Osteoblast (primary cell): Measurements from ENCODE around the gene TOR4A. TPM values are rescaled to one million over a fixed set of nuclear protein-coding genes. Genes with fewer than 3 reads are reported as not detected.
"Not testable (repeated sequence)": the region's sequence is repeated elsewhere in the genome, so short reads cannot be mapped to it uniquely, and the experiment has no call there.

Source experiments
- DNase-seq: peaks from one replicate; pipeline ENCODE4 v3.0.0; 2011; ENCODE audit warnings: low spot score, mixed read lengths; ENCODE audit not compliant: insufficient read length; ENCODE audit errors: missing footprints
- H2AFZ ChIP-seq: 2 replicates; pipeline ENCODE4 v1.6.0; 2011; ENCODE audit warnings: mild to moderate bottlenecking, low read length
- H3K27ac ChIP-seq: 2 replicates; pipeline ENCODE4 v1.5.1; 2011; ENCODE audit warnings: mild to moderate bottlenecking, low read depth, low read length, moderate library complexity
- H3K27me3 ChIP-seq: 2 replicates; pipeline ENCODE4 v1.6.0; 2012; ENCODE audit warnings: mild to moderate bottlenecking, control low read depth, inconsistent platforms, low read length, moderate library complexity; ENCODE audit not compliant: insufficient read depth
- H3K36me3 ChIP-seq: 2 replicates; pipeline ENCODE4 v1.5.1; 2011; ENCODE audit warnings: mild to moderate bottlenecking, low read length, control low read depth, moderate library complexity; ENCODE audit not compliant: insufficient read depth
- H3K4me1 ChIP-seq: 2 replicates; pipeline ENCODE4 v1.5.1; 2011; ENCODE audit warnings: mild to moderate bottlenecking, low read length, control low read depth, moderate library complexity; ENCODE audit not compliant: insufficient read depth
- H3K4me2 ChIP-seq: 2 replicates; pipeline ENCODE4 v1.6.0; 2011; ENCODE audit warnings: mild to moderate bottlenecking, low read length; ENCODE audit not compliant: insufficient read depth
- H3K4me3 ChIP-seq: fragments of 200-600 bp; sonication (generic); 3 replicates; pipeline ENCODE4 v1.5.1; 2012; ENCODE audit warnings: mild to moderate bottlenecking, low read length, inconsistent platforms; ENCODE audit not compliant: insufficient read depth
- H3K79me2 ChIP-seq: 2 replicates; pipeline ENCODE4 v1.6.0; 2012; ENCODE audit warnings: mild to moderate bottlenecking, low read length, control low read depth, inconsistent platforms; ENCODE audit not compliant: insufficient read depth
- H3K9me3 ChIP-seq: 2 replicates; pipeline ENCODE4 v1.5.1; 2011; ENCODE audit warnings: low read depth, low read length, control low read depth
- H4K20me1 ChIP-seq: 2 replicates; pipeline ENCODE4 v1.6.0; 2012; ENCODE audit warnings: mild to moderate bottlenecking, low read length, control low read depth; ENCODE audit not compliant: insufficient read depth
- total RNA-seq: library from RNA; depleted of rRNA; stranded (reverse); fragments of >200 nt; gene quantifications from 2 replicates; pipeline ENCODE4 v1.2.3, GENCODE V29; 2012
- TF ChIP-seq, protein P1 (sequence below): IDR thresholded peaks from 2 replicates; pipeline ENCODE4 v1.5.1; 2011; ENCODE audit warnings: mild to moderate bottlenecking, low read depth, low read length, moderate library complexity; ENCODE audit errors: extremely low read depth

The TOR4A gene
- total RNA-seq, 1 donor = 2.5 TPM

DNA sequence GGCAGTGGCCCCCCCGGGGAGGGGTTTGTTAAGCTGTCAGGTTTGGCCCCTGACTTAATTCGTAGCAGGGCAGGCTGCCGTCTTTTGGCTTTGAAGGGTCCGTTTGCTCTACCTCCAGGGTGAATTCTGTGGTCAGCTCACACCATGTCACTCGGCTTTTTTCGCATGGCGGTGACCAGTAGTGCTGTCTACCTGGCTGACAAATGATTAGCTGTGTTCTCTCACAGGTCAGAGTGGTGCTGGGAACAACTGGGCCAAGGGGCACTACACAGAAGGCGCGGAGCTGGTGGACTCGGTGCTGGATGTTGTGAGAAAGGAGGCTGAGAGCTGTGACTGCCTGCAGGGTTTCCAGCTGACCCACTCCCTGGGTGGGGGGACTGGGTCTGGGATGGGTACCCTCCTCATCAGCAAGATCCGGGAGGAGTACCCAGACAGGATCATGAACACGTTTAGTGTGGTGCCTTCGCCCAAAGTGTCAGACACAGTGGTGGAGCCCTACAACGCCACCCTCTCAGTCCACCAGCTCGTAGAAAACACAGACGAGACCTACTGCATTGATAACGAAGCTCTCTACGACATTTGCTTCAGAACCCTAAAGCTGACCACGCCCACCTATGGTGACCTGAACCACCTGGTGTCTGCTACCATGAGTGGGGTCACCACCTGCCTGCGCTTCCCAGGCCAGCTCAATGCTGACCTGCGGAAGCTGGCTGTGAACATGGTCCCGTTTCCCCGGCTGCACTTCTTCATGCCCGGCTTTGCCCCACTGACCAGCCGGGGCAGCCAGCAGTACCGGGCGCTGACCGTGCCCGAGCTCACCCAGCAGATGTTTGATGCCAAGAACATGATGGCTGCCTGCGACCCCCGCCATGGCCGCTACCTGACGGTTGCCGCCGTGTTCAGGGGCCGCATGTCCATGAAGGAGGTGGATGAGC, 35.0 kb upstream of the TOR4A start:
- H3K79me2 ChIP-seq = peaks cover 39% of the 10 kb centered on the region
- H4K20me1 ChIP-seq = peaks cover 31% of the 10 kb centered on the region
- H3K4me3 ChIP-seq = peak overlapping the region; percentile 89
- TF ChIP-seq, protein P1, sequence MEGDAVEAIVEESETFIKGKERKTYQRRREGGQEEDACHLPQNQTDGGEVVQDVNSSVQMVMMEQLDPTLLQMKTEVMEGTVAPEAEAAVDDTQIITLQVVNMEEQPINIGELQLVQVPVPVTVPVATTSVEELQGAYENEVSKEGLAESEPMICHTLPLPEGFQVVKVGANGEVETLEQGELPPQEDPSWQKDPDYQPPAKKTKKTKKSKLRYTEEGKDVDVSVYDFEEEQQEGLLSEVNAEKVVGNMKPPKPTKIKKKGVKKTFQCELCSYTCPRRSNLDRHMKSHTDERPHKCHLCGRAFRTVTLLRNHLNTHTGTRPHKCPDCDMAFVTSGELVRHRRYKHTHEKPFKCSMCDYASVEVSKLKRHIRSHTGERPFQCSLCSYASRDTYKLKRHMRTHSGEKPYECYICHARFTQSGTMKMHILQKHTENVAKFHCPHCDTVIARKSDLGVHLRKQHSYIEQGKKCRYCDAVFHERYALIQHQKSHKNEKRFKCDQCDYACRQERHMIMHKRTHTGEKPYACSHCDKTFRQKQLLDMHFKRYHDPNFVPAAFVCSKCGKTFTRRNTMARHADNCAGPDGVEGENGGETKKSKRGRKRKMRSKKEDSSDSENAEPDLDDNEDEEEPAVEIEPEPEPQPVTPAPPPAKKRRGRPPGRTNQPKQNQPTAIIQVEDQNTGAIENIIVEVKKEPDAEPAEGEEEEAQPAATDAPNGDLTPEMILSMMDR = no peak
- peaks cover 8% of the 10 kb centered on the region for H3K4me1 ChIP-seq
- peaks cover 20% of the 10 kb centered on the region for H3K36me3 ChIP-seq
- H3K27ac ChIP-seq = peak overlapping the region; percentile 34
- H3K4me2 ChIP-seq = peak overlapping the region; percentile 88
- H3K9me3 ChIP-seq = no peaks in the 10 kb centered on the region
- DNase-seq = peak; percentile 80
- H3K27me3 ChIP-seq = no peaks in the 10 kb centered on the region
- no peak overlapping the region for H2AFZ ChIP-seq

DNA sequence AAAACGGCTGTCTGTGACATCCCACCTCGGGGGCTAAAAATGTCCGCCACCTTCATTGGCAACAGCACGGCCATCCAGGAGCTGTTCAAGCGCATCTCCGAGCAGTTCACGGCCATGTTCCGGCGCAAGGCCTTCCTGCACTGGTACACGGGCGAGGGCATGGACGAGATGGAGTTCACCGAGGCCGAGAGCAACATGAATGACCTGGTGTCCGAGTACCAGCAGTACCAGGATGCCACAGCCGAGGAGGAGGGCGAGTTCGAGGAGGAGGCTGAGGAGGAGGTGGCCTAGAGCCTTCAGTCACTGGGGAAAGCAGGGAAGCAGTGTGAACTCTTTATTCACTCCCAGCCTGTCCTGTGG, 34.3 kb upstream of the TOR4A start:
- H3K27ac ChIP-seq, H2AFZ ChIP-seq, H3K27me3 ChIP-seq, H3K9me3 ChIP-seq, H3K4me1 ChIP-seq, DNase-seq: not testable (repeated sequence)
- peaks cover 20% of the 10 kb centered on the region for H3K36me3 ChIP-seq
- peak overlapping the region; percentile 89 for H3K4me3 ChIP-seq
- H4K20me1 ChIP-seq = peaks cover 31% of the 10 kb centered on the region
- peaks cover 33% of the 10 kb centered on the region for H3K79me2 ChIP-seq
- H3K4me2 ChIP-seq = peak overlapping the region; percentile 88

DNA sequence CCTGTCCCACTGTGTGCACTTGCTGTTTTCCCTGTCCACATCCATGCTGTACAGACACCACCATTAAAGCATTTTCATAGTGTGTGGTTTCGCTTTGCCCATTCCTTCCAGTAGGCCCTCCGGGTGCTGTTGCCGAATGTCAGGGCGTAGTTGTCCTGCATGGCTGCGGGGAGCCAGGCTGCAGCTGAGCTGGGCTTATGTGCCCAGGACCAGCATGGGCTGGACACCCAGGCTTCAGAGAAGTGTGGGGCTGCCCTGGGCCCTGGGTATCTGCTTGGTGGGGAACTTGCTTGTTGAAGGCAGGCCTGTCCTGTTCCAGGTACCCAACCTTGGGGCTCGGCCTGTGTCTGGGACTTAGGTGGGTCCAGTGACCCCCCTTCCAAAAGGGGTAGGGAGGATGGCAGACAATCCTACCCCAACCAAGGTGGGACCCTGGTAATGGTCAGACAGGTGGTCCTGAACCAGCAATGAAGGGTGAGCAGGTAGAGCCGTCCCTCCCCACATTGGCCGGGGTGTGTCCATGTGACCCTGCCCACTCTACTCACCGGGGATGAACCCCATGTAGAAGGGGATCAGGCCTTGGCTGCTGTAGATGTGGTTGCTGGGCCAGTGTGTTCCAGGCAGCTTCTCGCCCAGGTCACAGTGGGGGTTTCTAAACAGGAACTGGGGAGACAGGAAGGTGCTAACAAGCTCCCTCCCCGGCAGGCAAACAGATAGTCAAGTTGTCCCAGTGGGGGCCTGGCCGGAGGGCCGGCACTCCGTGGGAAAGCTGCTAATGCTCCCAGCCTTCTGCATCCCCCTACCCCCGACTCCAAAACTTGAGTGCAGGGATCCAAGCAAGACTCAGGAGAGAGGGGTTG, 33.7 kb upstream of the TOR4A start:
- TF ChIP-seq, protein P1 = no peak
- H3K4me1 ChIP-seq = peaks cover 8% of the 10 kb centered on the region
- H3K9me3 ChIP-seq = no peaks in the 10 kb centered on the region
- no peak overlapping the region for H3K27ac ChIP-seq
- DNase-seq = peak; percentile 84
- H4K20me1 ChIP-seq = peaks cover 31% of the 10 kb centered on the region
- peak overlapping the region; percentile 4 for H3K4me2 ChIP-seq
- H3K4me3 ChIP-seq = no peak overlapping the region
- H3K36me3 ChIP-seq = peaks cover 20% of the 10 kb centered on the region
- no peaks in the 10 kb centered on the region for H3K27me3 ChIP-seq
- peaks cover 26% of the 10 kb centered on the region for H3K79me2 ChIP-seq
- H2AFZ ChIP-seq = no peak overlapping the region

DNA sequence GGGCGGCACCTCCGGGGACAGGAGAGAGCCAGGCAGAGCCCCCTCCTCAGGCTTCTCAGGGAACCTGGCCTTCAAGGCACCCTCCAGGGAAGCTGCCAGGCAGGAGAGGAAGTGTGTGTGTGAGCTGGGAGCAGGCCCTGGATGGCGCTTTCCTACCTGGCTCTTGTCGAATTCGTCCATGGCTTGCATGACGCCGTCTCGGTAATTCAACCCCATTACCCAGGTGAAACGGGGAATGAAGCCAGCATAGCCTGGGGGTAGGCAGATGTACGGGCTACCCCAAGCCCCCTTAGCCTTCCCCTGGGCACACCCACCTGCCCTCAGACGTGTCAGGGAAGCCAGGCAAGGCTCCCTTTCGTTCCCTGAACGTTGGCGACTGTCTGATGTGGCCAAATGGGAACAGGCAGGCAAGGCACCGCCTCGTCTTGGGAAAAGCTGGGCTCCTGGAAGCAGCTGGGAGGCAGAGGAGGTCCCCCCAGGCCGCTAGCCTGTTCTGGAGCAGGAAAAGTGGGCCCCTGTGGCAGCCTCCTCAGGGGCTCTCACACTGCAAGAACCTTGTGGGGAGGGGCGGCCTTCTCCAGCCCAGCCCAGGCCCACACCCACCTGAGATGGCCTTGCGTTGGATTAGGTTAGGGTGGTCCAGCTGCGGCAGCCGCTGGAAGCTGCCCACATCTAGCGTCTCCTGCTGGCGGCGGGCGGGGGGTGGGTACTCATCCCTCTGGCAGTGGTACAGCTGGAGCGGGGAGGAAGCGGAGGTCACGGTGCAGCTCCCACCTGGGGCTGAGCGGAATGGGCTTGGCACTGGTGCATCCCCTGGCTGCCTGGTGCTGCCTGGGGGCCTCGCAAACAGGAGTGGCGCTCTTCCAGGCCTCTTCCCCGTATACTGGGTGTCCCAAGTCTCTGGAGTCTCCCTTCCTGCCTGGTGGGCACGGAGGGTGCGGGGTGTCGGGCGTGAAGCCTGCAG, 32.8 kb upstream of the TOR4A start:
- no peak overlapping the region for H3K27ac ChIP-seq
- no peak overlapping the region for H2AFZ ChIP-seq
- no peak overlapping the region for H3K4me3 ChIP-seq
- H3K4me2 ChIP-seq = no peak overlapping the region
- H4K20me1 ChIP-seq = peaks cover 31% of the 10 kb centered on the region
- H3K4me1 ChIP-seq = peaks cover 8% of the 10 kb centered on the region
- peaks cover 23% of the 10 kb centered on the region for H3K79me2 ChIP-seq
- H3K9me3 ChIP-seq = no peaks in the 10 kb centered on the region
- H3K36me3 ChIP-seq = peaks cover 20% of the 10 kb centered on the region
- TF ChIP-seq, protein P1 = no peak
- H3K27me3 ChIP-seq = peaks cover 3% of the 10 kb centered on the region
- peak; percentile 89 for DNase-seq
